Epithelial cell of proximal tubule (primary cell): ENCODE measurements around the gene ITPR2. TPM values are rescaled to one million over a fixed set of nuclear protein-coding genes. Genes with fewer than 3 reads are reported as not detected.

Source experiments
- DNase-seq: peaks from one replicate; pipeline ENCODE4 v3.0.0-alpha.2; 2011; ENCODE audit warnings: low read depth
- H3K4me3 ChIP-seq: 2 replicates; pipeline ENCODE4 v1.5.1; 2011; ENCODE audit warnings: low read depth, mild to moderate bottlenecking, low read length
- CTCF ChIP-seq: conservative IDR thresholded peaks from 2 replicates; pipeline ENCODE4 v1.5.1; 2012; ENCODE audit warnings: low read depth, mild to moderate bottlenecking, low read length
- total RNA-seq: library from RNA; depleted of rRNA; stranded (reverse); fragments of >200 nt; gene quantifications from 2 replicates; pipeline ENCODE4 v1.2.3, GENCODE V29; 2015

The ITPR2 gene
- total RNA-seq, 1 donor from 2014 or later = 13.5 TPM

- peak; percentile 26 for TF ChIP-seq CTCF
- DNase-seq = no peak
- H3K4me3 ChIP-seq = no peak overlapping the region
Observed at GRCh38 chr12:26309634-26310033, 523.4 kb downstream of the ITPR2 start.

GRCh38 chr12:26304273-26304672, 528.7 kb downstream of the ITPR2 start:
- TF ChIP-seq CTCF = no peak
- H3K4me3 ChIP-seq = no peak overlapping the region

GRCh38 chr12:26303418-26303817, 529.6 kb downstream of the ITPR2 start:
- no peak for TF ChIP-seq CTCF
- DNase-seq = no peak
- no peak overlapping the region for H3K4me3 ChIP-seq

More at GRCh38 chr12:26304273-26304672, 528.7 kb downstream of the ITPR2 start:
- no peak for DNase-seq

GRCh38 chr12:26302776-26303175, 530.2 kb downstream of the ITPR2 start:
- no peak for DNase-seq
- TF ChIP-seq CTCF = no peak

GRCh38 chr12:26299751-26300150, 533.2 kb downstream of the ITPR2 start:
- TF ChIP-seq CTCF = no peak
- no peak overlapping the region for H3K4me3 ChIP-seq
- DNase-seq = no peak

More at GRCh38 chr12:26302776-26303175, 530.2 kb downstream of the ITPR2 start:
- H3K4me3 ChIP-seq = no peak overlapping the region

- peak; percentile 69 for DNase-seq
- TF ChIP-seq CTCF = peak; percentile 47
Observed at GRCh38 chr12:26298785-26299621, 534.0 kb downstream of the ITPR2 start.

More at GRCh38 chr12:26298785-26299621, 534.0 kb downstream of the ITPR2 start:
- peak overlapping the region; percentile 31 for H3K4me3 ChIP-seq
